ENCODE data around the gene C1S. TPM values are rescaled to one million over a fixed set of nuclear protein-coding genes. Genes with fewer than 3 reads are reported as not detected.
"Not testable (repeated sequence)": the region's sequence is repeated elsewhere in the genome, so short reads cannot be mapped to it uniquely, and the experiment has no call there.

C1S gene
- total RNA-seq, 1 donor from 2014 or later, result 108 TPM

DNA sequence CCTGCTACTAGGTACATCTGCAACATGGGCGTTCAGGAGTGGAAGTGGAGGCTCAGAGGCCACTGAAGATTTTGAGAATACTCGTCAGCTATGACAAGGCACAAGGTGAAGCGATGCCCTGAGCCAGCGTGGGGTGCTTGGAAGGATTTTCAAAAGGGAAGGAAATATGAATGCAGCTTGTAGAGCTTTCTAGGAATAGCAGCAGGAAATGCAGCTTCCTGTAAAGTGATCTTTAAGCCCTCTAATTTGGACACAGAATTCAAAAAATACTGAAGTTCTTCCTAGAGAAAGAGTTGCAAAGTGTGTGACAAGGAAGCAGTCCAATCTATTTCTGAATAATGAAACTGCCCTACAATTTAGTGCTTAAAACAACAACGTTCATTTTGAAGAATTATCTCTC lies 13.2 kb upstream of the C1S start:
- Histone ChIP-seq H3K27ac (replicated peaks) (no peak overlapping the region), H3K27me3 (ENCODE audit: low read depth) (no peaks in the 10 kb centered on the region), H3K4me1 (no peaks in the 10 kb centered on the region), H3K36me3 (no peaks in the 10 kb centered on the region), H3K9me3 (replicated peaks) (no peaks in the 10 kb centered on the region), H3K4me3 (no peak overlapping the region)
- TF ChIP-seq, protein P1, sequence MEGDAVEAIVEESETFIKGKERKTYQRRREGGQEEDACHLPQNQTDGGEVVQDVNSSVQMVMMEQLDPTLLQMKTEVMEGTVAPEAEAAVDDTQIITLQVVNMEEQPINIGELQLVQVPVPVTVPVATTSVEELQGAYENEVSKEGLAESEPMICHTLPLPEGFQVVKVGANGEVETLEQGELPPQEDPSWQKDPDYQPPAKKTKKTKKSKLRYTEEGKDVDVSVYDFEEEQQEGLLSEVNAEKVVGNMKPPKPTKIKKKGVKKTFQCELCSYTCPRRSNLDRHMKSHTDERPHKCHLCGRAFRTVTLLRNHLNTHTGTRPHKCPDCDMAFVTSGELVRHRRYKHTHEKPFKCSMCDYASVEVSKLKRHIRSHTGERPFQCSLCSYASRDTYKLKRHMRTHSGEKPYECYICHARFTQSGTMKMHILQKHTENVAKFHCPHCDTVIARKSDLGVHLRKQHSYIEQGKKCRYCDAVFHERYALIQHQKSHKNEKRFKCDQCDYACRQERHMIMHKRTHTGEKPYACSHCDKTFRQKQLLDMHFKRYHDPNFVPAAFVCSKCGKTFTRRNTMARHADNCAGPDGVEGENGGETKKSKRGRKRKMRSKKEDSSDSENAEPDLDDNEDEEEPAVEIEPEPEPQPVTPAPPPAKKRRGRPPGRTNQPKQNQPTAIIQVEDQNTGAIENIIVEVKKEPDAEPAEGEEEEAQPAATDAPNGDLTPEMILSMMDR (IDR thresholded peaks at IDR 0.05; ENCODE audit: borderline replicate concordance), result no peak
- intact Hi-C loops (cut with micrococcal nuclease), result no loop called here
- DNase-seq, result no peak

DNA sequence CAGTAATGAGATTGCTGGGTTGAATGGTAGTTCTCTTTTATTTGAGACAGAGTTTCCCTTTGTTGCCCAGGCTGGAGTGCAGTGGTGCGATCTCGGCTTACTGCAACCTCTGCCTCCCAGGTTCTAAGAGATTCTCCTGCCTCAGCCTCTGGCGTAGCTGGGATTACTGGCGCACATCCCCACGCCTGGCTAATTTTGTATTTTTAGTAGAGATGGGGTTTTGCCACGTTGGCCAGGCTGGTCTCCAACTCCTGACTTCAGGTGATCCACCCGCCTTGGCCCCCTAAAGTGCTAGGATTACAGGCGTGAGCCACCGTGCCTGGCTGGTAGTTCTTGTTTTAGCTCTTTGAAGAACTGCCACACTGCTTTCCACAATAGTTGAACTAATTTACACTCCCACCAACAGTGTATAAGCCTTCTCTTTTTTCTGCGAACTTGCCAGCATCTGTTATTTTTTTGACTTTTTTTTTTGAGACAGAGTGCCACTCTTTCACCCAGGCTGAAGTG lies 11.0 kb upstream of the C1S start:
- intact Hi-C loops (cut with micrococcal nuclease); H3K27me3 ChIP-seq (ENCODE audit: low read depth); H3K4me3 ChIP-seq; H3K9me3 ChIP-seq (replicated peaks); H3K27ac ChIP-seq (replicated peaks); DNase-seq; H3K36me3 ChIP-seq; H3K4me1 ChIP-seq: not testable (repeated sequence)

DNA sequence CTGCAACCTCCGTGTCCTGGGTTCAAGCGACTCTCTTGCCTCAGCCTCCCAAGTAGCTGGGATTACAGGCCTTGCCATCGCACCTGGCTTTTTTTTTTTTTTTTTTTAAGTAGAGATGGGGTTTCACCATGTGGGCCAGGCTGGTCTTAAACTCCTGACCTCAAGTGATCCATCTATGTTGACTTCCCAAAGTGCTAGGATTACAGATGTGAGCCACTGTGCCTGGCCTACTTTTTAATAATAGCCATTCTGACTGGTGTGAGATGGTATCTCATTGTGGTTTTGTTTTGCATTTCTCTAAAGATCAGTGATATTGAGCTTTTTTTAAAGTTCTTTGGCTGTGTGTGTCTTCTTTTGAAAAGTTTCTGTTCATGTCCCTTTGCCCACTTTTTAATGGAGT lies 10.5 kb upstream of the C1S start:
- intact Hi-C loops (cut with micrococcal nuclease); H3K27ac ChIP-seq (replicated peaks): not testable (repeated sequence)

DNA sequence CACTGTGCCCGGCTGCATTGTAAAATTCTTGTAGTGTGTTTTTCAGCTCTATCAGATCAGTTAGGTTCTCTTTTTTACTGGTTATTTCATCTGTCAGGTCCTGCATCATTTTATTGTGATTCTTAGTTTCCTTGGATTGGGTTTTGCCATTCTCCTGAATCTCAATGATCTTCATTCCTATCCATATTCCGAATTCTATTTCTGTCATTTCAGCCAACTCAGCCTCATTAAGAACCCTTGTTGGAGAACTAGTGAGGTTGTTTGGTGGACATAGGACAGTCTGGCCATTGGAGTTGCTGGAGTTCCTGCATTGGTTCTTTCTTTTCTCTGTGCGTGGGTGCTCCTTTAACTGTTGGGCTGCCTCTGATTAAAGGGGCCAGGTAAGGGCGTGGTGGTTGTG lies 5.6 kb upstream of the C1S start:
- H3K4me3 ChIP-seq, result no peak overlapping the region
- TF ChIP-seq, protein P1 (IDR thresholded peaks at IDR 0.05; ENCODE audit: borderline replicate concordance), result no peak
- DNase-seq, result no peak
- peaks cover 3% of the 10 kb centered on the region for H3K4me1 ChIP-seq
- no peaks in the 10 kb centered on the region for H3K9me3 ChIP-seq (replicated peaks)
- no peak overlapping the region for H3K27ac ChIP-seq (replicated peaks)
- intact Hi-C loops (cut with micrococcal nuclease), result no loop called here
- no peaks in the 10 kb centered on the region for H3K36me3 ChIP-seq
- peaks cover 18% of the 10 kb centered on the region for H3K27me3 ChIP-seq (ENCODE audit: low read depth)

More for the DNA sequence above, 10.5 kb upstream of the C1S start:
- H3K4me3 ChIP-seq; H3K36me3 ChIP-seq; H3K4me1 ChIP-seq; H3K9me3 ChIP-seq (replicated peaks); DNase-seq; H3K27me3 ChIP-seq (ENCODE audit: low read depth): not testable (repeated sequence)

DNA sequence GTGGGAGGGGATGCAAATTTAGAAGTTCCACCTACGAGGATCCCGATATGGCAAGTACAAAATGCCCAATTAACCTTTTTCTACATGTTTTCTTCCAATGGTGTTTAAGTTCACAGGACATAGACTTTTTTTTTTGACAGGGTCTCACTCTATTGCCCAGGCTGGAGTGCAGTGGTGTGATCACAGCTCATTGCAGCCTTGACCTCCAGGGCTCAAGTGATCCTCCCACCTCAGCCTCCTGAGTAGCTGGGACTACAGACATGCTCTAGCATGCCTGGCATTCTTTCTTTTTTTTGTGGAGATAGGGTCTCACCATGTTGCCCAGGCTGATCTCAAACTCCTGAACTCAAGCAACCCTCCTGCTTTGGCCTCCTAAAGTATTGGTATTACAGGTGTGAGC lies 4.8 kb upstream of the C1S start:
- H3K27ac ChIP-seq (replicated peaks); H3K9me3 ChIP-seq (replicated peaks); intact Hi-C loops (cut with micrococcal nuclease); H3K4me3 ChIP-seq; H3K36me3 ChIP-seq; DNase-seq: not testable (repeated sequence)
- Histone ChIP-seq H3K27me3 (ENCODE audit: low read depth) (peaks cover 18% of the 10 kb centered on the region), H3K4me1 (peaks cover 11% of the 10 kb centered on the region)

DNA sequence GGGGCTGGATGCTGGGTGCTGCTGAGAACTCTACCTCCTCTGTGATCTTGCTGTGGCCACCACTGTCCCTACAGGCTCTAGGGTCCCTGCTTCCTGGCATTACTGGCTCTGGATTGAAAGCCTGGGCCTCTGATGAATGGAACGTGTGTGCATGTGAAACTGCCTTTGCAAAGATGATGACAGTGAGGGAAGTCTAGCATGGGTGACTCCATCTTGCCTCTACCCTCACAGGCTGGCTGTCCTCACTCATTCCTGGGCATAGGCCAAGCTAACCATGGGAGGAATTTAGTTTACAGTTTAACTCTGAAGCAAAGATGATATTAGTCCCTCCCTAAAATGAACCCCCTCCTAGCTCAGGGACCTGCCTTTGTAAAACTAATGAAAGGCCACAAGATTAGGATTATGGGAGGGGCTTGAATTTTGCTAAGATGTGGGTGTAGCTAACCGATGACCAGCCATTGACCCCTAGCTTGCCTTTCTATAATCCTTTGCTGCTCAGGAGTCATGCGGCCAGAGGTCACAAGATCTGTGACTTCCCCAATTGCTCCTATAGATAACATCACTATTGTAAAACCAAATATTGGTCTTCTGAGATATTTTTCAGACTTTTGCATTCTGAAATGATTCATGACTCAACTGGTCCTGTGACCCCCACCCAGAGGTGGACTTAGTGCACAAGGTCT lies 2.2 kb upstream of the C1S start:
- Histone ChIP-seq H3K27ac (replicated peaks) (no peak overlapping the region), H3K9me3 (replicated peaks) (no peaks in the 10 kb centered on the region), H3K36me3 (no peaks in the 10 kb centered on the region), H3K27me3 (ENCODE audit: low read depth) (peaks cover 18% of the 10 kb centered on the region), H3K4me1 (peaks cover 17% of the 10 kb centered on the region), H3K4me3 (no peak overlapping the region)
- DNase-seq, result no peak
- intact Hi-C loops (cut with micrococcal nuclease), result no loop called here
- TF ChIP-seq, protein P1 (IDR thresholded peaks at IDR 0.05; ENCODE audit: borderline replicate concordance), result no peak

DNA sequence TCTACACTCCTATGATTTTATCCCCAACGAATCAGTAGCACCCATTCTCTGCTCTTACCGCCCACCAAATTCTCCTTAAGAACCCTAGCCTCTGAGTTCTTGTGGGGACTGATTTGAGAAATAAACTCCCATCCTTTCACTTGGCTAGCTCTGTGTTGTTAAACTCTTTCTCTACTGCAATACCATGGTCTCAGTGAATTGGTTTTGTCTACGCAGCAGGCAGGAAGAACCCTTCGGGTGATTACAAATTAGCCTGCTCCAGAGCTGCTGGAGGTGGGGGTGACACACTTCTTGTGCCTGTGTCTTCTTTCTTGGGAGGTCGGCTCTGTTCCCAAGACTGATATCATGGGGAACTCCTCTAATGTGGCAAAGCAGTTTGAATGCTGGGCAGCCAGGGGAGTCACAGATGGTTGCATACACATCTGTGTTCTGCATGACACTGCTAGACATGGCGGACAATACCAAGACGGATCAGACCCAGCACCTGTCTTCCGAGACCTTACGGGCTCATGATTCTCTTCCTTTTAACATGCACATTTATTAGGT lies 1.6 kb upstream of the C1S start:
- H3K4me3 ChIP-seq, result no peak overlapping the region
- TF ChIP-seq, protein P1 (IDR thresholded peaks at IDR 0.05; ENCODE audit: borderline replicate concordance), result no peak
- H3K27me3 ChIP-seq (ENCODE audit: low read depth), result peaks cover 18% of the 10 kb centered on the region
- DNase-seq, result no peak
- no peaks in the 10 kb centered on the region for H3K9me3 ChIP-seq (replicated peaks)
- intact Hi-C loops (cut with micrococcal nuclease), result no loop called here
- H3K27ac ChIP-seq (replicated peaks), result no peak overlapping the region
- H3K4me1 ChIP-seq, result peaks cover 17% of the 10 kb centered on the region
- no peaks in the 10 kb centered on the region for H3K36me3 ChIP-seq

Measured in left ventricle myocardium inferior (tissue), 1 donor.